ENCODE data around the gene PRKCA.

The PRKCA gene

DNA sequence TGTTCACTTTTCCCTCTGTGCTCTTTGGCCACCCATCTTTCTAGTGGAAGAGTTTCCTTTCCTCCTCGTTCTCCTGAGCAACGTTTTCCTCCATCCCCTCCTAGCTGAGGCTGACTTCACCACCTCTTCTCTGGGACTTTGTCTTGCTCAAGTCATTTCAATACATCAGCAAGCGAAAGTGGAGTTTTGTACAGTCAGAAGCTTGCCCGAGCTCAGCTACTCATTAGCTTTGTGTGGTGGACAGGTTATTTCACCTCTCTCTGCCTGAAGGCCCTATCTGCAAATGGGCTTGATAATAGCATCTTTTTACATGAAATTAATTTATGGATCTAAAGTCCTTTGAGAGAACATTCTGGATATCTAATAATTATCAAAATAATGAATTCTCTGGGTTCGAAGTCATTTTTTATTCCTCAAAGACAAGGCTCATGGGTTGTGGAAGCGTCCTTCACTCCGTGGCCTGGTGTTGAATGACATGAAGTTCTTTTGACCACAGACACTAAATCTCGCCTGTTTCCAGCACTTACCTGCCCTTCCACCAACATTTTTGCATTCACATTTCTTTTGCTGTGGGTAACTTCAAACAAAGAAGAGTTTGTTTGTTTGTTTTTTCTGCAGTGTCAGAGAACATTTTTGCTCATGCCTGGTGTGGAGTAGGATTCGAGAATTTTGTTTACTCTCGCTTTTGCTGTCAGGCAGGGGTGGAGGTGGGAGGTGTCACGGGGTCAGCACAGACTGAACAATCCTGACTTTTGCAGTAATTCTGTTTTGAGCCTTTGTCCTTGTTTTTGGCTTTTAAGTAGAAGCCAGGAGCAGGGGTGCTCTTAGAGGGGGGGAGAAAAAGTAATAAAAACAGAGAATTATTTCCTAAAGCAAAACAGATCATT, 377.5 kb downstream of the PRKCA start:
- no peak for TF ChIP-seq TEAD4 (IDR thresholded peaks at IDR 0.05)
- no peak for TF ChIP-seq TAF1 (IDR thresholded peaks at IDR 0.05; ENCODE audit: low read depth)
- TF ChIP-seq CEBPB (IDR thresholded peaks at IDR 0.05) = no peak

DNA sequence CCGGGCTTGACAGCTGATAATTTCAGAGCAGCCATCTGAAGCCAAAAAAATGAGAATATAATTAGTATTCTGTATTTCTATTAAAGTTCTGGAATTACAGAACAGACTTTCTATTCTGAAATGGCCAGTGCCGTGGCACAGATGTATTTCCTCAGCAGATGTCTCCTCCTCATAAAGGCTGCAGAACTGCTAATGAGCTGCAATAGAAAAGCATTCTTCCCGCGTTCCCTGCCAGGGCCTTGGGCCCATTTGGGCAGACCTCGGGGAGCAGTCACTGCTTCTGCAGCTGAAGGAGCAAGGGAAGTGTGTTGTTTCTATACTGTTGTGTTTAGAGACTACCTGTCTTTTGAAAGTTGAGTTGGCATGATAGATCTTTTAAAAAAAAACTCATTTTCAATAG, 379.9 kb downstream of the PRKCA start:
- no peak for TF ChIP-seq TEAD4 (IDR thresholded peaks at IDR 0.05)
- TF ChIP-seq, protein P1, sequence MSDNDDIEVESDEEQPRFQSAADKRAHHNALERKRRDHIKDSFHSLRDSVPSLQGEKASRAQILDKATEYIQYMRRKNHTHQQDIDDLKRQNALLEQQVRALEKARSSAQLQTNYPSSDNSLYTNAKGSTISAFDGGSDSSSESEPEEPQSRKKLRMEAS (IDR thresholded peaks at IDR 0.05) = no peak
- TF ChIP-seq, protein P2, sequence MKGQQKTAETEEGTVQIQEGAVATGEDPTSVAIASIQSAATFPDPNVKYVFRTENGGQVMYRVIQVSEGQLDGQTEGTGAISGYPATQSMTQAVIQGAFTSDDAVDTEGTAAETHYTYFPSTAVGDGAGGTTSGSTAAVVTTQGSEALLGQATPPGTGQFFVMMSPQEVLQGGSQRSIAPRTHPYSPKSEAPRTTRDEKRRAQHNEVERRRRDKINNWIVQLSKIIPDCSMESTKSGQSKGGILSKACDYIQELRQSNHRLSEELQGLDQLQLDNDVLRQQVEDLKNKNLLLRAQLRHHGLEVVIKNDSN (IDR thresholded peaks at IDR 0.05) = no peak

DNA sequence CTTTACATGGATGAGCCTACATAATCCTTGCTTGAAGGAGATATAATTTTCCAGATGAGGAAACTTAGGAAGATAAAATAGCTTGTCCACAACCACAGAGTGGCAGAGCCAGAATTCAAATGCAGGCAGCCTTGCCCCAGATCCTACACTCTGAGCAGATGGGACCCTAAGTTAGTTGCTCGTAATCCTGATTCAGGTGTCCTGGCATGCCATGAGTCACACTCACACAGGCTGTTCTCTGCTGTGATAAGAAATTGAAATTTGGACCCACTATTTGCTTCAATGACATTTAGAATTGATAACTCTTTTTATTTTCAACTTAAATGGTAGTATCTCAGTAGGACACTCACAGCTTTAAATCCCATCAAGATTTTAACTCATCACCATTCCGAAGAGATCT, 381.8 kb downstream of the PRKCA start:
- no peak for TF ChIP-seq TCF12 (IDR thresholded peaks at IDR 0.05; ENCODE audit: low read depth)
- TF ChIP-seq TAF1 (IDR thresholded peaks at IDR 0.05; ENCODE audit: low read depth) = no peak
- TF ChIP-seq RAD21 (IDR thresholded peaks at IDR 0.05; ENCODE audit: low read depth) = no peak
- TF ChIP-seq, protein P2 (IDR thresholded peaks at IDR 0.05) = no peak

DNA sequence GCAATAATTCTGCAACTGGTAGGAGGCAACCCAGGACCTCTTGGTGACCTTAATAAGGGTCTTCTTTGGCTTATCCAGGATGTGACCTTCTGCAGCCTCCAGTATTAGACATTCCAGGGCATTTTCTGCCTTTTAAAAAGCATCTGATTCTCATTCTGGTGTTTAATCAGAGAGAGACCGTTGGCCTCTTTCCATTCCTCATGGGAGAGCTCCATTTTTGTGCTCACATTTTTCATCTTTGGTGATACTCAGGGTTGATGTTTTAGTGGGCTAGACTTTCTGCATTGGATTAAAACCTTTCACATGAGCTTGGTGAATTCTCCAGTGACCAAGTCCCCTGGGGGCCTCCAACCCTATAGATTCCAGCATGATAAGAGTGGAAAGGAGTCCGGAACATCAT, 382.3 kb downstream of the PRKCA start:
- no peak for TF ChIP-seq CEBPB (IDR thresholded peaks at IDR 0.05)
- no peak for TF ChIP-seq CREB1 (IDR thresholded peaks at IDR 0.05; ENCODE audit: low read depth)
- TF ChIP-seq EGR1 (IDR thresholded peaks at IDR 0.05) = no peak
- TF ChIP-seq EP300 (IDR thresholded peaks at IDR 0.05; ENCODE audit: borderline replicate concordance) = no peak
- TF ChIP-seq, protein P3, sequence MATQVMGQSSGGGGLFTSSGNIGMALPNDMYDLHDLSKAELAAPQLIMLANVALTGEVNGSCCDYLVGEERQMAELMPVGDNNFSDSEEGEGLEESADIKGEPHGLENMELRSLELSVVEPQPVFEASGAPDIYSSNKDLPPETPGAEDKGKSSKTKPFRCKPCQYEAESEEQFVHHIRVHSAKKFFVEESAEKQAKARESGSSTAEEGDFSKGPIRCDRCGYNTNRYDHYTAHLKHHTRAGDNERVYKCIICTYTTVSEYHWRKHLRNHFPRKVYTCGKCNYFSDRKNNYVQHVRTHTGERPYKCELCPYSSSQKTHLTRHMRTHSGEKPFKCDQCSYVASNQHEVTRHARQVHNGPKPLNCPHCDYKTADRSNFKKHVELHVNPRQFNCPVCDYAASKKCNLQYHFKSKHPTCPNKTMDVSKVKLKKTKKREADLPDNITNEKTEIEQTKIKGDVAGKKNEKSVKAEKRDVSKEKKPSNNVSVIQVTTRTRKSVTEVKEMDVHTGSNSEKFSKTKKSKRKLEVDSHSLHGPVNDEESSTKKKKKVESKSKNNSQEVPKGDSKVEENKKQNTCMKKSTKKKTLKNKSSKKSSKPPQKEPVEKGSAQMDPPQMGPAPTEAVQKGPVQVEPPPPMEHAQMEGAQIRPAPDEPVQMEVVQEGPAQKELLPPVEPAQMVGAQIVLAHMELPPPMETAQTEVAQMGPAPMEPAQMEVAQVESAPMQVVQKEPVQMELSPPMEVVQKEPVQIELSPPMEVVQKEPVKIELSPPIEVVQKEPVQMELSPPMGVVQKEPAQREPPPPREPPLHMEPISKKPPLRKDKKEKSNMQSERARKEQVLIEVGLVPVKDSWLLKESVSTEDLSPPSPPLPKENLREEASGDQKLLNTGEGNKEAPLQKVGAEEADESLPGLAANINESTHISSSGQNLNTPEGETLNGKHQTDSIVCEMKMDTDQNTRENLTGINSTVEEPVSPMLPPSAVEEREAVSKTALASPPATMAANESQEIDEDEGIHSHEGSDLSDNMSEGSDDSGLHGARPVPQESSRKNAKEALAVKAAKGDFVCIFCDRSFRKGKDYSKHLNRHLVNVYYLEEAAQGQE (IDR thresholded peaks at IDR 0.05; ENCODE audit: low read depth) = no peak
- TF ChIP-seq YY1 (IDR thresholded peaks at IDR 0.05; ENCODE audit: low read depth) = no peak
- TF ChIP-seq RAD21 (IDR thresholded peaks at IDR 0.05; ENCODE audit: low read depth) = no peak
- TF ChIP-seq TCF12 (IDR thresholded peaks at IDR 0.05; ENCODE audit: low read depth) = no peak
- TF ChIP-seq FOXM1 (IDR thresholded peaks at IDR 0.05; ENCODE audit: borderline replicate concordance, low read depth) = no peak
- TF ChIP-seq TEAD4 (IDR thresholded peaks at IDR 0.05) = no peak

DNA sequence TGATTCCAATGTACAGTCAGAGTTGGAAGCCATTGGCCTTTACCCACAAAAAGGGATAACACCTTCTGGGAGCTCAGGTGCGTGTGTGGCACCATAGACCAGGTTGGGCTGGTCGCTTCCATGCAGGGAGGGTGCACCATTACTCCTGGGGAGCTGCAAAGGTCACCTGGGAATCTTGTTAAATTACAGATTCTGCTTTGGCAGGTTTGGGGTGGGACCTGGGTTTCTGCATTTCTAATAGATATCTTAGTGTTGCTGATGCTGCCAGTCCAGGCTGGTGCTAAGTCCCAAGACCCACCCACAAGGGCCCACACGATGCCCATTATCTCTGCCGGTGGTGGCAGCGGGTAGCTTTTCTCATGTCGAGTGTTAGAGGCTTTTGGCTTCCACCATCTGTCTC, 384.2 kb downstream of the PRKCA start:
- TF ChIP-seq, protein P1 (IDR thresholded peaks at IDR 0.05) = no peak
- TF ChIP-seq TEAD4 (IDR thresholded peaks at IDR 0.05) (no peak), TCF12 (IDR thresholded peaks at IDR 0.05; ENCODE audit: low read depth) (no peak), CREB1 (IDR thresholded peaks at IDR 0.05; ENCODE audit: low read depth) (no peak), ZBTB7A (IDR thresholded peaks at IDR 0.05; ENCODE audit: low read depth) (no peak), EP300 (IDR thresholded peaks at IDR 0.05; ENCODE audit: borderline replicate concordance) (no peak), NFIC (IDR thresholded peaks at IDR 0.05) (no peak)
- TF ChIP-seq, protein P3 (IDR thresholded peaks at IDR 0.05; ENCODE audit: low read depth) = no peak
- TF ChIP-seq, protein P2 (IDR thresholded peaks at IDR 0.05) = no peak

DNA sequence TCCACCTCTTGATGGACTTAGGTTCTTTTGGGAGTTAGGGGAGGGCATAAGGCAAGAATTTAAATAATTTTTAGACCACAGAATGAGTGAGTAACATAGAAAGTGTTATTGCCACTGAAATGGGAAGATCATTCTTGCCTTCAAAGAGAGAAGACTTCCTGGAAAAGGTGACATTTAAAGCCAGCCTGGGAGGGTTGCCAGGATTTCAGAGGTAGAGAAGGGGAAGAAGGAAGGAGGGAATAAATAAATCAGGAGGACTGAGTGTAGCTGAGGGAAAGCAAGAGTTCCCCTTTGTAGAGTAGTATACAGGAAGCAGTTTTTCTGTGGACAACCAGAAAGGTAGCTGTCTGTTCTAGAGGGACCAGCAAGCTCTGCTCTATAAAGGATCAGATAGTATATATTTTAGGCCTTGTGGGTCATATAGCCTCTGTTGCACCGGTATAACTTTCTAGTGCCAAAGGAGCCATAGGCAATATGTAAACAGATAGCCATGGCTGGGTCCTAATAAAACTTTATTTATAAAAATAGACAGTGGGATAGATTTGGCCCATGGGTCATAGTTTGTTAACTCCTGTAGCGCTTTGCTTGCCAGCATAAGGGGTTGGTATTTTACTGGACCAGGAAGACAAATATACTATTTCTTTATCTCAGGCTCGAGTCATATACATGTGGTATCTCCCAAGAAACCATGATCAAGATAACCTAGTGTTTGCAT, 385.3 kb downstream of the PRKCA start:
- TF ChIP-seq TCF12 (IDR thresholded peaks at IDR 0.05; ENCODE audit: low read depth) (no peak), YY1 (IDR thresholded peaks at IDR 0.05; ENCODE audit: low read depth) (no peak), CEBPB (IDR thresholded peaks at IDR 0.05) (no peak), CREB1 (IDR thresholded peaks at IDR 0.05; ENCODE audit: low read depth) (no peak), NFIC (IDR thresholded peaks at IDR 0.05) (no peak), TEAD4 (IDR thresholded peaks at IDR 0.05) (no peak), RAD21 (IDR thresholded peaks at IDR 0.05; ENCODE audit: low read depth) (no peak), ZBTB7A (IDR thresholded peaks at IDR 0.05; ENCODE audit: low read depth) (no peak), EGR1 (IDR thresholded peaks at IDR 0.05) (no peak), EP300 (IDR thresholded peaks at IDR 0.05; ENCODE audit: borderline replicate concordance) (no peak), TAF1 (IDR thresholded peaks at IDR 0.05; ENCODE audit: low read depth) (no peak), FOXM1 (IDR thresholded peaks at IDR 0.05; ENCODE audit: borderline replicate concordance, low read depth) (no peak)
- TF ChIP-seq, protein P1 (IDR thresholded peaks at IDR 0.05) = no peak
- TF ChIP-seq, protein P3 (IDR thresholded peaks at IDR 0.05; ENCODE audit: low read depth) = no peak
- TF ChIP-seq, protein P2 (IDR thresholded peaks at IDR 0.05) = no peak
